OCI-LY3 (cell line): ENCODE data around the gene SNAP47.

Source experiments
- H2AFZ ChIP-seq: fragments of 200-600, 300-600 bp; shearing (Covaris generic); 2 replicates; pipeline ENCODE4 v1.6.0; 2014; ENCODE audit warnings: antibody characterized with exemption, low read depth, low read length
- H3K27ac ChIP-seq: fragments of 200-600, 300-600 bp; sonication (generic); 2 replicates; pipeline ENCODE4 v1.5.1; 2014; ENCODE audit warnings: mild to moderate bottlenecking, low read length, moderate library complexity, mixed read lengths
- H3K27me3 ChIP-seq: fragments of 200-600, 300-600 bp; sonication (generic); 2 replicates; pipeline ENCODE4 v1.6.1; 2014; ENCODE audit warnings: low read depth, low read length, mixed read lengths
- H3K36me3 ChIP-seq: fragments of 200-600, 300-600 bp; sonication (generic); replicated peaks from 2 replicates; pipeline ENCODE3; 2014; ENCODE audit warnings: low read depth, low read length, mixed read lengths
- H3K4me1 ChIP-seq: fragments of 300-600, 200-600 bp; sonication (generic); 2 replicates; pipeline ENCODE4 v1.6.1; 2014; ENCODE audit warnings: low read length, mixed read lengths
- H3K4me2 ChIP-seq: fragments of 200-600, 300-600 bp; sonication (generic); 2 replicates; pipeline ENCODE4 v1.6.1; 2014; ENCODE audit warnings: low read length, mixed read lengths
- H3K4me3 ChIP-seq: fragments of 300-600, 200-600 bp; sonication (generic); 2 replicates; pipeline ENCODE4 v1.5.1; 2014; ENCODE audit warnings: antibody characterized with exemption, mild to moderate bottlenecking, low read length, moderate library complexity
- H3K79me2 ChIP-seq: fragments of 300-600, 200-600 bp; shearing (Covaris generic); 2 replicates; pipeline ENCODE4 v1.6.1; 2014; ENCODE audit warnings: mild to moderate bottlenecking, low read length, mixed read lengths
- H3K9ac ChIP-seq: fragments of 300-600, 200-600 bp; shearing (Covaris generic); 2 replicates; pipeline ENCODE4 v1.6.0; 2014; ENCODE audit warnings: mild to moderate bottlenecking, low read length, moderate library complexity
- H3K9me3 ChIP-seq: fragments of 200-600, 300-600 bp; shearing (Covaris generic); 2 replicates; pipeline ENCODE4 v1.6.1; 2014; ENCODE audit warnings: low read length, mixed read lengths; ENCODE audit not compliant: insufficient read depth
- H4K20me1 ChIP-seq: fragments of 200-600, 300-600 bp; sonication (generic); 2 replicates; pipeline ENCODE4 v1.6.1; 2016; ENCODE audit warnings: low read length, mixed read lengths; ENCODE audit not compliant: insufficient read depth
- EZH2phosphoT487 ChIP-seq: fragments of 200-600 bp; shearing (Covaris generic); IDR thresholded peaks from 2 replicates; pipeline ENCODE4 v1.6.1; 2018; ENCODE audit warnings: antibody characterized with exemption, mixed run types, low read depth
- TF ChIP-seq, protein P1 (sequence below): fragments of 200-600, 300-600 bp; sonication (generic); IDR thresholded peaks from 2 replicates; pipeline ENCODE4 v1.5.1; 2014; ENCODE audit warnings: antibody characterized with exemption, low read length, low read depth

SNAP47 gene

DNA sequence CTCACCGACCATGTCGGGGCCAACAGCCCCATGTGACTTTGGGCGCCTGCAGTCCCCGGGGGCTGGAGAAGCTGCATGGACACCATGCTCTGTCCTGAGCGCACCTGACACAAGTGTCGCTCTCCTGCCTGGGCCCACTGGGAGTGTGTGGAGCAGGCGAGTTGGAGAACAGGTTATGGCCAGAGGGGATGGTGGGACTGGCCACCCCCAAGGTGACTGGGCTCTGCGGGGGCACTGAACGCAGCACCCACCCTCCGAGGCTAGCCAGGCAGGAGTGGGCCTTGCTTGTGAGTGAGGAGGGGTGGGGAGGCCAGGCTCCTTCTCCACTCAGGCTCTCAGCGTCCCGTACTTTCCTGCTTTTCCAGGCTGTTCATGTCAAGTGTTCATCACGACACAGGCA, 35.6 kb downstream of the SNAP47 start:
- Histone ChIP-seq H4K20me1 (peaks cover 16% of the 10 kb centered on the region; the same call in 1 of the 2 replicates), H3K4me2 (no peak overlapping the region), H2AFZ (no peak overlapping the region), H3K27me3 (no peaks in the 10 kb centered on the region), H3K4me1 (no peaks in the 10 kb centered on the region), H3K36me3 (peaks cover 79% of the 10 kb centered on the region), H3K9ac (no peak overlapping the region), H3K27ac (no peak overlapping the region), H3K9me3 (no peaks in the 10 kb centered on the region), H3K4me3 (no peak overlapping the region), H3K79me2 (peaks cover 25% of the 10 kb centered on the region)
- TF ChIP-seq, protein P1, sequence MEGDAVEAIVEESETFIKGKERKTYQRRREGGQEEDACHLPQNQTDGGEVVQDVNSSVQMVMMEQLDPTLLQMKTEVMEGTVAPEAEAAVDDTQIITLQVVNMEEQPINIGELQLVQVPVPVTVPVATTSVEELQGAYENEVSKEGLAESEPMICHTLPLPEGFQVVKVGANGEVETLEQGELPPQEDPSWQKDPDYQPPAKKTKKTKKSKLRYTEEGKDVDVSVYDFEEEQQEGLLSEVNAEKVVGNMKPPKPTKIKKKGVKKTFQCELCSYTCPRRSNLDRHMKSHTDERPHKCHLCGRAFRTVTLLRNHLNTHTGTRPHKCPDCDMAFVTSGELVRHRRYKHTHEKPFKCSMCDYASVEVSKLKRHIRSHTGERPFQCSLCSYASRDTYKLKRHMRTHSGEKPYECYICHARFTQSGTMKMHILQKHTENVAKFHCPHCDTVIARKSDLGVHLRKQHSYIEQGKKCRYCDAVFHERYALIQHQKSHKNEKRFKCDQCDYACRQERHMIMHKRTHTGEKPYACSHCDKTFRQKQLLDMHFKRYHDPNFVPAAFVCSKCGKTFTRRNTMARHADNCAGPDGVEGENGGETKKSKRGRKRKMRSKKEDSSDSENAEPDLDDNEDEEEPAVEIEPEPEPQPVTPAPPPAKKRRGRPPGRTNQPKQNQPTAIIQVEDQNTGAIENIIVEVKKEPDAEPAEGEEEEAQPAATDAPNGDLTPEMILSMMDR, result no peak
- no peak for TF ChIP-seq EZH2phosphoT487

DNA sequence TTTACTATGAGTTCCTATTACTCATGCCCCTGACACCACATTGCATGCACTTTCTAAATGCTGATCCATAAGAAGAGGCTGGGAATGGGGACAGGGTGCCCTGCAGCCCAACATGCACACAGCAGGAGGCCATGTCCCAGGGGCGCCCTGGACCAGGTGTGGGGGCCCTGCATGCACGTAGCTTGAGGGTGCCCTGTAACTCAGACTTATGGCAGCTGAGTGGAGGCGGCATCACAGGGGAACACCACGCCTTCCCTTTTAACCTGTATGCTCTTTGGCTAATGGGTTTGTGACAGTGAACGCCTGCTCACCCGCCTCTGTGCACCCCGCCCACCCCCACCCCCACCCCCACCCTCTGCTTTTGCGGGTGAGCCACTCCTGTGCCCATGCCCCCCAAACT, 36.1 kb downstream of the SNAP47 start:
- no peaks in the 10 kb centered on the region for H3K4me1 ChIP-seq
- H3K27me3 ChIP-seq, result no peaks in the 10 kb centered on the region
- H3K4me2 ChIP-seq, result no peak overlapping the region
- peaks cover 20% of the 10 kb centered on the region for H3K79me2 ChIP-seq
- H4K20me1 ChIP-seq, result peaks cover 16% of the 10 kb centered on the region; the same call in 1 of the 2 replicates
- no peak overlapping the region for H3K9ac ChIP-seq
- H3K36me3 ChIP-seq, result peaks cover 79% of the 10 kb centered on the region
- H3K4me3 ChIP-seq, result no peak overlapping the region
- H3K9me3 ChIP-seq, result no peaks in the 10 kb centered on the region
- H2AFZ ChIP-seq, result no peak overlapping the region
- no peak overlapping the region for H3K27ac ChIP-seq
- TF ChIP-seq, protein P1, result no peak
- TF ChIP-seq EZH2phosphoT487, result no peak

DNA sequence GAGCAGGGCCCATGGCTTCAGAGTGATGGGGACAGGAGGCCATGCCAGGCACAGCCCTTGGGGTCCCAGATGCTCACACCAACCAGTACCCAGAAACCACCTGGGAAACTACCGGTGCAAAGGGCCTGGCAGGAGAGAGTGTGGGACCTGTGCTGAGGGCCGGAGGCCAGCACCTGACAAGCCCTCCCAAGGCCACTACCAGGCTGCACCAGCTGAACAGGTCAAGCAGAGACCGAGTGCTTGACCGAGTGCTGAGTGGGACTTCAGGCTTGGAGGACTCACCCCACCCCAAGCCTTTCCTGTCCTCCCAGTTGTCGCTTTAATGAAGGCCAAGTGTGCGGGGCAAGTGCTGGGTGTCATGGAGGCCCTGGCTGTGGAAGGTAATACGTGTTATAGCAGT, 36.5 kb downstream of the SNAP47 start:
- Histone ChIP-seq H3K9me3 (no peaks in the 10 kb centered on the region), H3K36me3 (peaks cover 79% of the 10 kb centered on the region), H3K79me2 (peaks cover 20% of the 10 kb centered on the region), H3K4me1 (no peaks in the 10 kb centered on the region), H3K27me3 (no peaks in the 10 kb centered on the region), H4K20me1 (peaks cover 16% of the 10 kb centered on the region; the same call in 1 of the 2 replicates), H3K27ac (no peak overlapping the region), H3K4me2 (no peak overlapping the region), H2AFZ (no peak overlapping the region), H3K4me3 (no peak overlapping the region), H3K9ac (no peak overlapping the region)
- TF ChIP-seq, protein P1, result no peak
- TF ChIP-seq EZH2phosphoT487, result no peak

DNA sequence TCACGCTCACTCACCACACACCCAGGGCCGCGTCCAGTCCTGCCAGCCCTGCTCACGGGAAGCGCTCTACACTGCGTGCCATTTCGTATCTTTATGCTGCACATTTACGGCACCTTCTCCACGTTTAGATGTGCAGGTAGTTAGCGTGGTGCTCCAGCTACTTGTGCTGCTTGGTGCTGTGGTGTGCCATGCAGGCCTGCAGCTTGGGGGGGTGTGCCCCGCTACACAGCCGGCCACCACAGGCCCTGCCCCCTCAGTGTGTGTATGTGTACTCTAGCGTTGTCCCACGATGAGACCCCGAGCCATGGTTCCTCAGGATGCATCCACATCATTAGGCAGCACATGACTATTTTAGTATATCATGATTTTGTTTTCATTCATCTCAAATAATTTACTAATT, 38.3 kb downstream of the SNAP47 start:
- Histone ChIP-seq H4K20me1 (peaks cover 10% of the 10 kb centered on the region; the same call in 1 of the 2 replicates), H3K27ac (no peak overlapping the region), H3K4me1 (no peaks in the 10 kb centered on the region), H2AFZ (no peak overlapping the region), H3K79me2 (peaks cover 7% of the 10 kb centered on the region; the same call in 1 of the 2 replicates), H3K27me3 (no peaks in the 10 kb centered on the region), H3K4me3 (no peak overlapping the region), H3K9me3 (no peaks in the 10 kb centered on the region), H3K36me3 (peaks cover 72% of the 10 kb centered on the region), H3K9ac (no peak overlapping the region), H3K4me2 (no peak overlapping the region)
- TF ChIP-seq EZH2phosphoT487, result no peak
- TF ChIP-seq, protein P1, result no peak
